SK-N-SH (cell line): ENCODE results near the gene SNAP29.

Experiments used
- CTCF ChIP-seq: fragments of 200-600 bp; sonication (generic); IDR thresholded peaks from 2 replicates; pipeline ENCODE4 v1.6.1; 2017; ENCODE audit warnings: antibody characterized with exemption, mild to moderate bottlenecking, moderate library complexity
- EZH2phosphoT487 ChIP-seq: fragments of 200-600 bp; sonication (generic); IDR thresholded peaks from 2 replicates; pipeline ENCODE4 v1.6.1; 2017; ENCODE audit warnings: low read depth, mixed run types, mild to moderate bottlenecking, antibody characterized with exemption, moderate library complexity, borderline replicate concordance
- GABPA ChIP-seq: IDR thresholded peaks from 2 replicates; pipeline ENCODE4 v1.4.0; 2012; ENCODE audit warnings: low read depth, mild to moderate bottlenecking
- MXI1 ChIP-seq: IDR thresholded peaks from 2 replicates; pipeline ENCODE4 v1.6.1; 2012; ENCODE audit warnings: mild to moderate bottlenecking, low read depth, low read length, improper control_type of control experiment
- REST ChIP-seq: IDR thresholded peaks from 2 replicates; pipeline ENCODE4 v1.6.1; 2012; ENCODE audit warnings: mild to moderate bottlenecking, low read depth, low read length, moderate library complexity
- RFX5 ChIP-seq: IDR thresholded peaks from 2 replicates; pipeline ENCODE4 v1.6.1; 2012; ENCODE audit warnings: mild to moderate bottlenecking, improper control_type of control experiment, low read length
- RXRA ChIP-seq: IDR thresholded peaks from 2 replicates; pipeline ENCODE4 v1.4.0; 2012; ENCODE audit warnings: low read depth, mild to moderate bottlenecking, borderline replicate concordance
- TAF1 ChIP-seq: IDR thresholded peaks from 2 replicates; pipeline ENCODE4 v1.6.1; 2012; ENCODE audit warnings: low read depth, mild to moderate bottlenecking, low read length, moderate library complexity, borderline replicate concordance
- TCF12 ChIP-seq: IDR thresholded peaks from 2 replicates; pipeline ENCODE4 v1.4.0; 2012
- YY1 ChIP-seq: IDR thresholded peaks from 2 replicates; pipeline ENCODE4 v1.4.0; 2012; ENCODE audit warnings: low read depth, mild to moderate bottlenecking

- TF ChIP-seq RXRA (no peak), CTCF (no peak), EZH2phosphoT487 (no peak), YY1 (no peak), TCF12 (no peak), GABPA (no peak), RFX5 (no peak), MXI1 (peak; percentile 34; the same call in 1 of the 2 replicates), REST (no peak), TAF1 (no peak)
Measured at GRCh38 chr22:20857247-20857643, 1.6 kb upstream of the SNAP29 start.
